ENCODE measurements around the gene GLIS1. TPM values are rescaled to one million over a fixed set of nuclear protein-coding genes. Genes with fewer than 3 reads are reported as not detected.

GLIS1 gene
- total and polyA plus RNA-seq, 2 experiments from 2014 or later: 0.22 to 0.61 TPM

DNA sequence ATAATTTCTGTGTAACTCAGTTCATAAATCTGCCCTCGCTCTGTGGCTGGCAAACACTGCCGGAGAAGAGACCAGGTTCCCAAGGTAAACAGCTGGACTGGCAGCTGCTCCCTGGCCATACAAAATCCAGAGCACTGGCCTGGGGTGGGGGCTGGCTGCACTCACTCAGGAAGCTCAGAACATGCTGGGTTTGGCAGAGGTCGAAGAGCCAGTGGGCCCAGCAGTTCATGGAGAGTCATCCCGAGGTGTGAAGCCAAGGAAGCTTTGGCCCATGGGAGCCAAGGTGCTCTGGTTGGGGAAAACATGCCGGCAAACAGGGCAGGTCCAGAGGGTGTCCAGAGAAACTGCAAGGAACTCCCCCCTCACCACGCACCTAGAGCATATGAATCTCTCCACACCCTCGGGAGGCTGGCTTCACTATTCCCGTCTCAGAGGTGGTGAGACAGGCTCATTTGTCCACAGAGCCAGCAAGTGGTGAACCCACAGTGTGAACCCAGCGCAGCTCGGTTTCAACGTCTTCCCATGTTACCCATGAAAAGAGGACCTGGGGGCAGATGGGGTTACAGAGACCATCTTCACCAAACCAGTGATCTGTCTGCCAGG, 177.4 kb downstream of the GLIS1 start:
- 75 to 76% methylated on average over 11 of the region's 11 CpGs for WGBS, 2 experiments (ENCODE audit: low coverage in 1 of 2, low lambda C conversion rate in 2 of 2, missing lambda C conversion rate in 2 of 2)
- Histone ChIP-seq H3K4me1 (ENCODE audit: insufficient read depth) (no peaks in the 10 kb centered on the region), H3K9ac (no peak overlapping the region), H4K20me1 (ENCODE audit: insufficient read depth) (no peaks in the 10 kb centered on the region), H3K4me3 (no peak overlapping the region), H3K79me2 (ENCODE audit: insufficient read depth) (no peaks in the 10 kb centered on the region), H3K27ac (no peak overlapping the region), H3F3A (ENCODE audit: insufficient read depth) (no peaks in the 10 kb centered on the region), H3K4me2 (ENCODE audit: unreplicated experiment) (no peak overlapping the region), H3K9me3 (ENCODE audit: low read depth) (no peaks in the 10 kb centered on the region), H3K9me2 (ENCODE audit: insufficient read depth) (no peaks in the 10 kb centered on the region), H2AFZ (no peak overlapping the region), H3K27me3 (replicated peaks; ENCODE audit: insufficient read depth) (no peaks in the 10 kb centered on the region), H3K36me3 (ENCODE audit: low read depth) (no peaks in the 10 kb centered on the region)
- in situ Hi-C loops (cut with MboI): no loop called here
- no peak for TF ChIP-seq EZH2phosphoT487 (IDR thresholded peaks at IDR 0.05; ENCODE audit: insufficient read depth, low read depth)
- TF ChIP-seq EZH2 (IDR thresholded peaks at IDR 0.05; ENCODE audit: insufficient read depth, poor library complexity, severe bottlenecking): no peak
- no peak for DNase-seq

GRCh38 chr1:53560581-53561502, 178.1 kb downstream of the GLIS1 start:
- TF ChIP-seq EZH2phosphoT487 (IDR thresholded peaks at IDR 0.05; ENCODE audit: insufficient read depth, low read depth): no peak
- TF ChIP-seq EZH2 (IDR thresholded peaks at IDR 0.05; ENCODE audit: insufficient read depth, poor library complexity, severe bottlenecking): no peak
- H3K4me1 ChIP-seq (ENCODE audit: insufficient read depth): no peaks in the 10 kb centered on the region
- no peak overlapping the region for H3K9ac ChIP-seq
- H3K9me3 ChIP-seq (ENCODE audit: low read depth): no peaks in the 10 kb centered on the region
- DNase-seq: no peak
- in situ Hi-C loops (cut with MboI): no loop called here
- no peaks in the 10 kb centered on the region for H3K9me2 ChIP-seq (ENCODE audit: insufficient read depth)
- H3K4me2 ChIP-seq (ENCODE audit: unreplicated experiment): no peak overlapping the region
- no peaks in the 10 kb centered on the region for H3F3A ChIP-seq (ENCODE audit: insufficient read depth)
- no peak overlapping the region for H2AFZ ChIP-seq
- H3K27ac ChIP-seq: no peak overlapping the region
- H3K4me3 ChIP-seq: no peak overlapping the region
- H4K20me1 ChIP-seq (ENCODE audit: insufficient read depth): no peaks in the 10 kb centered on the region
- WGBS, 2 experiments (ENCODE audit: low coverage in 1 of 2, low lambda C conversion rate in 2 of 2, missing lambda C conversion rate in 2 of 2): 79 to 80% methylated on average over 15 of the region's 15 CpGs
- no peaks in the 10 kb centered on the region for H3K27me3 ChIP-seq (replicated peaks; ENCODE audit: insufficient read depth)
- H3K79me2 ChIP-seq (ENCODE audit: insufficient read depth): no peaks in the 10 kb centered on the region
- H3K36me3 ChIP-seq (ENCODE audit: low read depth): no peaks in the 10 kb centered on the region

DNA sequence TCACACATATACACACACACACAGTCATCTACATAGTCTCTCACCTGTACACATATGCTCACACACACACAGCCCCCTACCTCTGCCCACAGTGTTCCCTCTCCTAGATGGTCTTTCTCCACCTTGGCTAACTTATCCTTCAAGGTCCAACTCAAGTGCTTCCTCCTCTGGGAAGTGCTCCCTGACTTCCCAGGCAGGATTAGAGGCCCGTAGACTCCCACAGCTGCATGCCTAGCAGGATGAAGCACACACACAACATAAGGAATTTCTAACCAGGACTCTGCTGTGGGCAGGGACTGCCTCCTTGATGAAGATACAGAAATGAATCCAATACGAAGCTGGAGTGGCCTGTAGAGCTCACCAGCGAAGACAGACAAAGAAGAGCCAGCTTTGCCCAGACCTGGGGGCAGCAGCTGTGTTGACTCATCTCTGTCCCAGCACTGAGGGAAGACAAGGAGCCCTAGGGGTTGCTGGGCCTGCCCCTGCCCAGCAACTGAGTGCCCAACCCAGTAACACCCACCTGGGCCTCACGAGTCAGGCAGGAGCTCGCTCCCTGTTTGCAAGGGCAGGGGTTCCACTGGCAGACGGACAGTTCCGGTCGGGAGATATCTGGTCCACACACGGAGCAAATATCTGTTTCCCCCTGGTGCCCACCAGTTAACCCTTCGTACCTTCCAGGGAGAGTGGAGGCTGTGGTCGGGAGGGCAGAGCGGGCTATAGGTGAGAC, 178.9 kb downstream of the GLIS1 start:
- no peaks in the 10 kb centered on the region for H3K36me3 ChIP-seq (ENCODE audit: low read depth)
- no peak for TF ChIP-seq EZH2 (IDR thresholded peaks at IDR 0.05; ENCODE audit: insufficient read depth, poor library complexity, severe bottlenecking)
- TF ChIP-seq EZH2phosphoT487 (IDR thresholded peaks at IDR 0.05; ENCODE audit: insufficient read depth, low read depth): no peak
- no peak overlapping the region for H3K9ac ChIP-seq
- H3K9me2 ChIP-seq (ENCODE audit: insufficient read depth): no peaks in the 10 kb centered on the region
- no peak overlapping the region for H3K27ac ChIP-seq
- H4K20me1 ChIP-seq (ENCODE audit: insufficient read depth): no peaks in the 10 kb centered on the region
- no peak overlapping the region for H2AFZ ChIP-seq
- in situ Hi-C loops (cut with MboI): no loop called here
- 70 to 75% methylated on average over 12 of the region's 12 CpGs for WGBS, 2 experiments (ENCODE audit: low coverage in 1 of 2, low lambda C conversion rate in 2 of 2, missing lambda C conversion rate in 2 of 2)
- no peaks in the 10 kb centered on the region for H3K4me1 ChIP-seq (ENCODE audit: insufficient read depth)
- no peaks in the 10 kb centered on the region for H3K79me2 ChIP-seq (ENCODE audit: insufficient read depth)
- H3K4me2 ChIP-seq (ENCODE audit: unreplicated experiment): no peak overlapping the region
- no peaks in the 10 kb centered on the region for H3F3A ChIP-seq (ENCODE audit: insufficient read depth)
- H3K4me3 ChIP-seq: no peak overlapping the region
- H3K27me3 ChIP-seq (replicated peaks; ENCODE audit: insufficient read depth): no peaks in the 10 kb centered on the region
- DNase-seq: no peak
- no peaks in the 10 kb centered on the region for H3K9me3 ChIP-seq (ENCODE audit: low read depth)

GRCh38 chr1:53559391-53559815, 179.6 kb downstream of the GLIS1 start:
- H2AFZ ChIP-seq: no peak overlapping the region
- in situ Hi-C loops (cut with MboI): no loop called here
- no peak overlapping the region for H3K9ac ChIP-seq
- H3K4me2 ChIP-seq (ENCODE audit: unreplicated experiment): no peak overlapping the region
- no peaks in the 10 kb centered on the region for H3K9me3 ChIP-seq (ENCODE audit: low read depth)
- H3K9me2 ChIP-seq (ENCODE audit: insufficient read depth): no peaks in the 10 kb centered on the region
- TF ChIP-seq EZH2phosphoT487 (IDR thresholded peaks at IDR 0.05; ENCODE audit: insufficient read depth, low read depth) (no peak), EZH2 (IDR thresholded peaks at IDR 0.05; ENCODE audit: insufficient read depth, poor library complexity, severe bottlenecking) (no peak)
- DNase-seq: no peak
- no peaks in the 10 kb centered on the region for H3F3A ChIP-seq (ENCODE audit: insufficient read depth)
- no peaks in the 10 kb centered on the region for H3K79me2 ChIP-seq (ENCODE audit: insufficient read depth)
- H3K4me1 ChIP-seq (ENCODE audit: insufficient read depth): no peaks in the 10 kb centered on the region
- no peaks in the 10 kb centered on the region for H4K20me1 ChIP-seq (ENCODE audit: insufficient read depth)
- H3K27ac ChIP-seq: no peak overlapping the region
- H3K36me3 ChIP-seq (ENCODE audit: low read depth): no peaks in the 10 kb centered on the region
- H3K4me3 ChIP-seq: no peak overlapping the region
- no peaks in the 10 kb centered on the region for H3K27me3 ChIP-seq (replicated peaks; ENCODE audit: insufficient read depth)
- 74 to 77% methylated on average over 13 of the region's 13 CpGs for WGBS, 2 experiments (ENCODE audit: low coverage in 1 of 2, low lambda C conversion rate in 2 of 2, missing lambda C conversion rate in 2 of 2)

Data from GM23248 (cell line).